ENCODE results near the gene SLC4A1. TPM values are rescaled to one million over a fixed set of nuclear protein-coding genes. Genes with fewer than 3 reads are reported as not detected.

The SLC4A1 gene
- total RNA-seq = not detected

DNA sequence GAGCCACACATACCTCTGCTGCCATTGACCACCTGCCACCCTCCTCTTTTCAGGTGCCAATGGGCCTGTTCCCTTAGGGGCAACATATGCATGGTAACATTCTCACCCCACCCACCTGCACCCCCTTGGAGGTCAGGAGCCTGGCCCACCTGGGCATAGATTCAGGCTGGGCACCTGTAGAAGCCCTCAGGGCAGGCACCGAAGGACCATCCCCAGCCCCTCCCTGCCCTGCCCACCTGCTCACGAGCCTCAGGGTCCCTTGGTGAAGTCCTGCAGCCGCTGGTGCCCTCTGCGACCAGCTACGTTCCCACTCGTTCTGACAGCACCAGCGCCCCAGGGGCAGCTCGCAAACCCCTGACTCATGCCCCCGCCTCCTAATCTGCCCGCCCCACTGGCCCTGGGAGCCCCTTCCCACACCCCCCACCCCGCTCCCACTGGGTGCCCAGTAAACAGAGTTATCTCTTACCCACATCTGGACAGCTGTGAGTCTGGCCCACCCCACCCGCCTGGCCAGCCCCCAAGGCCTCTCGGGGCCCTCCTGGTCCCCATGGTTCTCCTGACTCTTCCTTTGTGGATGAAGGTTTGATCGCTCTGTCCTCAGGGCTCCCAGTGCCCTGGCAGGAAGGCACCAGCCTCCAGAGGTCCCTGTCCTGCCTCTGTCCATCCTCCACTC, at the start of gene SLC4A1:
Gene SLC4A1 (minus strand): TSS at position 318 of the 673 bp plus-strand sequence. CDS start 5,269 bp downstream, outside the sequence.
- no peaks in the 10 kb centered on the region for H3K36me3 Mint-ChIP-seq
- H3K4me3 Mint-ChIP-seq = no peak within 1 kb of the TSS
- H3K4me1 Mint-ChIP-seq (ENCODE audit: low read depth in 2 of 2) = no peaks in the 10 kb centered on the region
- peak within 1 kb of the TSS in 1 of 2 donors; percentile 5 for H3K27ac Mint-ChIP-seq
- no peaks in the 10 kb centered on the region for H3K9me3 Mint-ChIP-seq
- ATAC-seq (no peak), DNase-seq (ENCODE audit: low spot score) (no peak)
- no peaks in the 10 kb centered on the region for H3K27me3 Mint-ChIP-seq

DNA sequence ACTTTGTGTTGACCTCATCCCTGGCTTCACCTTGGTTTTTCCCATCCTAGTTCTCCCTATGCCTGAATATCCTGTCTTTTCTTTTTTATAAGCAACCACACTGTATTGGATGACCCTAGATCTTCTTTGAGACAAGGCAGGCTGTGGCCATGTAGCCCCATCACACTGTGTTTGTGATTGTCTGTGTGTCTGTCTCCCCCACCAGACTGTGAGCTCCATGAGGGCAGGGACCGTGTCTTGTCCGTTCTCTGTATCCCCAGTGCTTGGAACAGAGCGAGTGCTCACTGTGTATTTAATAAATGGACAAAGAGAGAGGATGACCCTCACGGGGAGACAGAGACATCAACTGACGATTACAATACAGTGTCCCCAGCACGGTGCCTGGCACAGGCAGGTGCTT, 49.6 kb upstream of the SLC4A1 start:
- DNase-seq (ENCODE audit: low spot score) = peak; percentile 8
- no peak for ATAC-seq
- Mint-ChIP-seq H3K9me3 (no peaks in the 10 kb centered on the region), H3K36me3 (peaks cover 4% of the 10 kb centered on the region), H3K4me1 (ENCODE audit: low read depth in 2 of 2) (peaks cover 15 to 16% of the 10 kb centered on the region in 2 donors), H3K4me3 (no peak overlapping the region), H3K27ac (no peak overlapping the region), H3K27me3 (peaks cover 24 to 31% of the 10 kb centered on the region in 2 donors)

DNA sequence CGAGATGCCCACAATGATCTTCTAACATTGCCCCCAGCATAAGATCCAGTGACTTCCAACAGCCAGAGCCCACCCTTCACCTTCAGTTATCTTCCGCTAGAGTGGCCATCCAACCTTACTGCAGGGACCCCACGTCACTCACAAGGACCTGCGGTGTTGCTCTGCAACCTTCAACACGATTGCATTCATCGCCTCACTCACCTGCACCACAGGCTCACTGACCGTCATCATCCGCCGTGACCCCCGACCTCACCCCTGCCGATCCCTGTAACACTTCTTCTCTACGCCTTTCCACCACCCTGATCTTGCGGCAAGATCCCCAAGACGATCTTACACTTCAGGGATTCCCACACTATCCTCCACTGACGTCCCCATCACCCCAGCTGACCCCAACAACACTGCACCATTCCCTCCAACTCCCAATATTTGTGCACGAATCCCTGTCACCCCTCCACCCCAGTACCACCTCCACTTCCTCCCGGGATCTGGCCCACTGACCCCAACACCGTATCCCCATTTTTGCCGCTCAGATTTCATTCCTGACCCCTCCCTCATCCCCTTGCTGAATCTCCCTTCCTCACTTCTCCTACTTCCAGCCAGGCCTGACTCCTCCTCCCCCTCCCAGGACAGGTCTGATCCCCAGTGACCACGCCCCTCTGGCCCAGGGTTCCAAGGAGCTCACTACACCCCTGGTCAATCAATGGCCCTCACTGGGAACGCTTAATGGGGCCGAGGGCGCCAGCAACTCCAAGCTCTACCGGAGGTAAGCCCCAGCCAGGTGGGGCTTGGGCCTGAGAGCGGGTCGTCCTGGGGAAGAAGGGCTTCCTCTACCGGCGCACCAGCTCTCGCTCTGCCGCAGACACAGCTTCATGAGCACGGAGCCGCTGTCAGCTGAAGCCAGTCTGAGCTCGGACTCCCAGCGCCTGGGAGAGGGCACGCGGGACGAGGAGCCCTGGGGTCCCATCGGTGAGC, 48.1 kb upstream of the SLC4A1 start:
- no peak overlapping the region for H3K27ac Mint-ChIP-seq
- H3K36me3 Mint-ChIP-seq = peaks cover 4% of the 10 kb centered on the region
- H3K9me3 Mint-ChIP-seq = no peaks in the 10 kb centered on the region
- DNase-seq (ENCODE audit: low spot score) (peak; percentile 59), ATAC-seq (no peak)
- peaks cover 15 to 16% of the 10 kb centered on the region in 2 donors for H3K4me1 Mint-ChIP-seq (ENCODE audit: low read depth in 2 of 2)
- H3K27me3 Mint-ChIP-seq = peaks cover 27 to 31% of the 10 kb centered on the region in 2 donors
- H3K4me3 Mint-ChIP-seq = peak overlapping the region; percentile 82

DNA sequence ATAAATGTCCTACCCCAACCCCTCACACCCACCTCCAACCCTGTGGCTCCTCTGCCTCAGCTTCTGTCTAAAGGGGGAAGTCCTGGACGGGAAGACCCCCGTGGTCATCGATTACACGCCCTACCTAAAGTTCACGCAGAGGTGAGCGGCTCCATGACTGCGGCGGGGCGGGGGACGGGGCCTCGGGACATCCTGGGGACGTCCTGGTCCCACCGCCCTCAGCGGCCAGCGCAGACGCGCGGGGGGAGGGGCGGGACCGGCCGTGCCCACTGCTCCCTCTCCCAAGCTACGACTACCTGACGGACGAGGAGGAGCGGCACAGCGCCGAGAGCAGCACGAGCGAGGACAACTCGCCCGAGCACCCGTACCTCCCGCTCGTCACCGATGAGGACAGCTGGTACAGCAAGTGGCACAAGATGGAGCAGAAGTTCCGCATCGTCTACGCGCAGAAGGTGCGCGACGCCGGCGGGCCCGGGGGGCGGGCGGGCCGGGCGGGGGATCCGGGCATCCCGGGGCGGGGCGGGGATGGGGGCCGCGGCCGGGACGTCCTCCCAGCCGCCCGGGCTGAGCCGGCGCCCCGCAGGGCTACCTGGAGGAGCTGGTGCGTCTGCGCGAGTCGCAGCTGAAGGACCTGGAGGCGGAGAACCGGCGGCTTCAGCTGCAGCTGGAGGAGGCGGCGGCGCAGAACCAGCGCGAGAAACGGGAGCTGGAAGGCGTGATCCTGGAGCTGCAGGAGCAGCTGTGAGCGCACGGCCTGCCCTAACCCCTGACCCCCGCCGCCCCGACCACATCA, 47.1 kb upstream of the SLC4A1 start:
- Mint-ChIP-seq H3K9me3 (no peaks in the 10 kb centered on the region), H3K27me3 (peaks cover 27 to 31% of the 10 kb centered on the region in 2 donors), H3K4me1 (ENCODE audit: low read depth in 2 of 2) (peaks cover 15 to 17% of the 10 kb centered on the region in 2 donors), H3K36me3 (peaks cover 4% of the 10 kb centered on the region), H3K4me3 (peak overlapping the region; percentile 82), H3K27ac (no peak overlapping the region)
- peak; percentile 25 to 45 for ATAC-seq
- DNase-seq (ENCODE audit: low spot score) = peak; percentile 58

DNA sequence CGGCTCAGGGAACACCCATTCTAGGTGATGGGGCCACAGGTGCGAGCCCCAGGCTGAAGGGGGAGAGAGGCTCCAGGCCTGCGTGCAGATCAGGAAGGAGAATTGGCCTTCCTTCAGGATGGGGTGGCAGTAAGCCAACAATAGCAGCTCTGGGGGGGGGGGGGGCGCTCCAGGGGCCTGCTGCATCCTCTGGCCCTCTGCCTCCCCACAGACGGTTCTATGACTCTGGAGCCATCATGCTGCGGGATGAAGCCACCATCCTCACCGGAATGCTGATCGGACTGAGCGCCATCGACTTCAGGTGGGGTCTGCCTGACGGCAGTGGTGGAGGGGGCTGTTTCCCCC, 46.6 kb upstream of the SLC4A1 start:
- H3K4me3 Mint-ChIP-seq = no peak overlapping the region
- no peaks in the 10 kb centered on the region for H3K9me3 Mint-ChIP-seq
- no peak overlapping the region for H3K27ac Mint-ChIP-seq
- peaks cover 21% of the 10 kb centered on the region in 2 donors for H3K4me1 Mint-ChIP-seq (ENCODE audit: low read depth in 2 of 2)
- H3K36me3 Mint-ChIP-seq = peaks cover 3% of the 10 kb centered on the region
- H3K27me3 Mint-ChIP-seq = peaks cover 30 to 31% of the 10 kb centered on the region in 2 donors
- no peak for ATAC-seq
- DNase-seq (ENCODE audit: low spot score) = no peak

DNA sequence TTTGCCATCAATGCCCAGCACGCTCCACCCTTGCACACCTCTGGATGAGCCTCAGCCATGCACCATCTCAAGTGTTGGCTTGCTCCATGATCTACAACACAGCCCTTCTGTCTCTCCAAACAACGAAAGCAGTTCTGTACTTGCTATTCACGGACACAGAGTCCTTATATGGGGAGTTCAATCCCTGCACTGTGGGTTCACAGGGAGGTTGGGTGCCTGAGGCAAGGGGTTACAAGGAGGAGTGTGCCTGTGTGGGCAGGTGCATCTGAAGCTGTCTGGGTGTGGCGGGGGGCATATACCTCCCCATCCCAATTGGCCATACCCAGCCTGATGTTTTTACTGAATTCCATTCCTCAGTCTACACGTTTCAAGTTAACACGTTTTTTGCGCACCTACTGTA, 46.1 kb upstream of the SLC4A1 start:
- H3K27ac Mint-ChIP-seq = no peak overlapping the region
- DNase-seq (ENCODE audit: low spot score) = no peak
- no peak overlapping the region for H3K4me3 Mint-ChIP-seq
- H3K27me3 Mint-ChIP-seq = peaks cover 30 to 31% of the 10 kb centered on the region in 2 donors
- H3K36me3 Mint-ChIP-seq = no peaks in the 10 kb centered on the region
- peaks cover 21 to 22% of the 10 kb centered on the region in 2 donors for H3K4me1 Mint-ChIP-seq (ENCODE audit: low read depth in 2 of 2)
- no peak for ATAC-seq
- no peaks in the 10 kb centered on the region for H3K9me3 Mint-ChIP-seq

DNA sequence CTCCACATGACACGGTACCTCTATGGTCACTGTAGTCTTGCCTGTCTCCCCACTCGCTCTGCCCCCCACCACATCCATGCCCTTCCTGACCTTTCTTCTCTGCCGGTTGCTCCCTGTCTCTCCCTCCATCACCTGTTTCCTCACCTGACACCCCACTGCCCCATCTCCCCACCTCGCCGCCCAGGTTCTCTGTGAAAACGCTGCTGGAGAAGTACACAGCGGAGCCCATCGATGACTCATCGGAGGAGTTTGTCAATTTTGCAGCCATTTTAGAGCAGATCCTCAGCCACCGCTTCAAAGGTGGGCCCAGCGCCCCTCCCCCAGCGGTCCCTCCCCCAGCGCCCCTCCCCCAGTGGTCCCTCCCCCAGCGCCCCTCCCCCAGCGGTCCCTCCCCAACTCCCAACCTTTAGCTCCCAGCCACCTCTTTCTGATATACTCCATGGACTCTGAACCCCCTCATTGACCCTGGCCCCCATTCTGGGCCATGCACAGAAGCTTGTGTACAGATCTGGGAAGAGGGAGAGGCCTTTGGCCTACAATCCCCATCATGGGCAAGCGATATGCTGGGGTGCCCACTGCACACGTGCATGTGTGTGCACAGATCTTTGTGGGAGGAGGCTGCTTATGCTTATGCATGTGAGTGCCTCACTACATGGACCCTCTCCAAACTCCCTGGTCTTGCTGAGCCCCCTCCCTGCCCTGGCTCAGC, 44.6 kb upstream of the SLC4A1 start:
- no peak overlapping the region for H3K27ac Mint-ChIP-seq
- ATAC-seq (no peak), DNase-seq (ENCODE audit: low spot score) (no peak)
- H3K9me3 Mint-ChIP-seq = no peaks in the 10 kb centered on the region
- H3K4me1 Mint-ChIP-seq (ENCODE audit: low read depth in 2 of 2) = peaks cover 19 to 21% of the 10 kb centered on the region in 2 donors
- no peaks in the 10 kb centered on the region for H3K36me3 Mint-ChIP-seq
- H3K27me3 Mint-ChIP-seq = peaks cover 29% of the 10 kb centered on the region in 2 donors
- no peak overlapping the region for H3K4me3 Mint-ChIP-seq

DNA sequence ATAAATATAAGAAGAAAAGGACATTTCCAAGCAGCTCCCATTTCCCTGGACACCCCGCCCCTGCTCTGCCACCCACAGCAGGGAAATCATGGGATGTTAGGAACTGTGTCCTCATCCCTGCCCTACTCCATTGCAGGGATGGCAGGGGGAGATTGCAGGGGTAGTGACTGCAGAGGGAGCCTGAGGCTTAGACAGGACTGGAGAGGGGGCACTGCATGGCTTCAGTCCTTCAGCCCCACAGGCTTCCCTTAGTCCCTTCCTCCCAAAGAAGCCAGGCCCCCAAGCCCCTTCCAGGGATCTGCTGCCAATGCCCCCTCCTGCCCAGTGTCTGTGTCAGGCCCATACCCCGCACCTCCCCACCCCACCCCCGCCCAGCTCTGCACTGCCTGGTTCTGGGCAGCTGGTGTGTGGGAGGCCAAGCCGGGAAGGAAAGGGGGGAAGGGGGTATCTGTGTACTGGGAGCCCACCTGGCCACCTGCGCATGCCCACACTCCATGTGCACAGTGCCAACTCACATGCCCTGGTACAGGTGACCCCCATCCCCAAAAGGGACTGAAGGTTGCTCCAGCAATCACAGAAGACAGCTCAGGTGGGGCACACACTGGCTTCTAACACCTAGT, 43.7 kb upstream of the SLC4A1 start:
- Mint-ChIP-seq H3K9me3 (no peaks in the 10 kb centered on the region), H3K36me3 (no peaks in the 10 kb centered on the region), H3K27me3 (peaks cover 31% of the 10 kb centered on the region in 2 donors), H3K4me3 (no peak overlapping the region), H3K4me1 (ENCODE audit: low read depth in 2 of 2) (peaks cover 22 to 23% of the 10 kb centered on the region in 2 donors), H3K27ac (no peak overlapping the region)
- DNase-seq (ENCODE audit: low spot score) (no peak), ATAC-seq (no peak)

DNA sequence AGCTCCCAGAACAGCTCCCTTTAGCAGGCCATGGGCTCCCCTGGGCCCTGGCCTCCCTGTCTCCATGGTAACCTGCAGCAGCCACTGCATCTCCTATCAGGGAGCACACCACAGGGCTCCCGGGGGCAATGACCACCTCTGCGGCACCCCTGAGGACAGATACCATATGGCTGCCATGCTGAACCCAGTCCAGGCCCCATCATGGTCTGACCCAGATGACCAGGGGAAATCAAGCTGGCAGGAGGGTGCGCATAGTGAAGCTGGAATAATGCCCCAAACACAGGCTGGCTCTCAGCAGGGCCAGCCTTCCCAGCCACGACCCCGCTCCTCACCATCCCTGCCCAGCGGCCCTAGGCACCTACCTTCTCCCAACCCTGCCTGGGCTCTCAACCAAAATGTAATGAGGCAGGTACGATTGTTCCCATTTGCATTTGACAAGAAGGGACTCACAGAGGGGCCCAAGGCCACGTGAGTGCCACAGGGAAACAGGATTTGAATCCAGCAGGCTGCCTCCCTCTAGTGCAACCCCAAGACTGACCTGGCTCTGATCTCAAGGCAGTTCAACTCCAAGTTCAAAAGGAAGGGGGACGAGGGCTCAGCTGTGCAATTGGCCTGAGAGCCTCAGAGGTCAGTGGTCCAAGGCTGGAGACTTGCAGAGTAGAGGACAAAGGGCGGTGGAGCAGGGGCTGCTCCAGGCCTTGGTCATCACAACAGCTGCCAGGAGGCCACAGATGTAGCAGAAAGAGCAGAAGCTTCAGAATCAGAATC, 42.9 kb upstream of the SLC4A1 start:
- no peaks in the 10 kb centered on the region for H3K36me3 Mint-ChIP-seq
- H3K4me1 Mint-ChIP-seq (ENCODE audit: low read depth in 2 of 2) = peaks cover 17 to 21% of the 10 kb centered on the region in 2 donors
- H3K27ac Mint-ChIP-seq = no peak overlapping the region
- no peak overlapping the region for H3K4me3 Mint-ChIP-seq
- H3K27me3 Mint-ChIP-seq = peaks cover 26 to 30% of the 10 kb centered on the region in 2 donors
- DNase-seq (ENCODE audit: low spot score) = no peak
- no peak for ATAC-seq
- H3K9me3 Mint-ChIP-seq = no peaks in the 10 kb centered on the region

DNA sequence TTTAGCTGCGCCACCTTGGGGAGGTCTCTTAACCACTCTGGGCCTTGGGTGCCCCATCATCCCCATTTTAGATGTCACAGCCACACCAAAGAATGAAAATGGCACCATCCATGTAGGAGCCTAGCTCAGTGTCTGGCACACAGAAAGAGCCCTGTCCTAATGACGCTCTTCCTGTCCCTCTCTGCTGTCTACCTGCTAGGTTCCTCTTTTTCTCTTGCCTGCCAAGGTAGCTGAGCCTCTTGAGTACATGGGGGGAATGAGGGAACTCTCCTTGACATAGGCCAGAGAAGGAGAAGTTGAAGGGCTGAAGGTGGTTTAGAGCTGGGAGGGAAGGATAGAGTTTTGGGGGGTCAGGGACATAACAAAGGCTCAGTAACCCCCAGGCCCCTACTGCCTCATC, 42.3 kb upstream of the SLC4A1 start:
- H3K36me3 Mint-ChIP-seq = no peaks in the 10 kb centered on the region
- H3K4me3 Mint-ChIP-seq = peak overlapping the region; percentile 50
- ATAC-seq = no peak
- peaks cover 21 to 25% of the 10 kb centered on the region in 2 donors for H3K27me3 Mint-ChIP-seq
- H3K9me3 Mint-ChIP-seq = no peaks in the 10 kb centered on the region
- H3K27ac Mint-ChIP-seq = no peak overlapping the region
- no peak for DNase-seq (ENCODE audit: low spot score)
- peaks cover 13 to 15% of the 10 kb centered on the region in 2 donors for H3K4me1 Mint-ChIP-seq (ENCODE audit: low read depth in 2 of 2)

DNA sequence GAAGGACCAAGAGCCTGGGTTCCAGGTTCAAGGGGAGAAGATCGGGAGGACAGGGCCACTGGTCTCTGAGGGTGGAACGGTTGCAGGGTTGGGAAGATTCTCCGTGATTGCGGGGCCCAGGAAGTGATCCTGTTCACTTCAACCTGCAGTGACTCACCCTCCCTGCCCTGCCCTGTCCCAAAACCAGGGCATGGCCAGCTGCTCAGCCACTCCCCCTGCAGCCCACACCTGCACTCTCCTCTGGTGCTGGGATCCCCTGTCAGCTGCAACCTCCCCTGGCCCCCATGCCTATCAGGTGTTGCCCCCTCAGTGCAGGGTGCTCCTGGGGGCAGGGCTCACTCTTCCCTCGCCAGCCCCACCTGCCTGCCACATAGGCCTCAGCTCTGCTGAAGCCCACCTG, 41.5 kb upstream of the SLC4A1 start:
- no peak overlapping the region for H3K27ac Mint-ChIP-seq
- ATAC-seq = no peak
- H3K9me3 Mint-ChIP-seq = no peaks in the 10 kb centered on the region
- DNase-seq (ENCODE audit: low spot score) = no peak
- peak overlapping the region; percentile 50 for H3K4me3 Mint-ChIP-seq
- H3K4me1 Mint-ChIP-seq (ENCODE audit: low read depth in 2 of 2) = peaks cover 13 to 15% of the 10 kb centered on the region in 2 donors
- no peaks in the 10 kb centered on the region for H3K36me3 Mint-ChIP-seq
- H3K27me3 Mint-ChIP-seq = peaks cover 26 to 32% of the 10 kb centered on the region in 2 donors

DNA sequence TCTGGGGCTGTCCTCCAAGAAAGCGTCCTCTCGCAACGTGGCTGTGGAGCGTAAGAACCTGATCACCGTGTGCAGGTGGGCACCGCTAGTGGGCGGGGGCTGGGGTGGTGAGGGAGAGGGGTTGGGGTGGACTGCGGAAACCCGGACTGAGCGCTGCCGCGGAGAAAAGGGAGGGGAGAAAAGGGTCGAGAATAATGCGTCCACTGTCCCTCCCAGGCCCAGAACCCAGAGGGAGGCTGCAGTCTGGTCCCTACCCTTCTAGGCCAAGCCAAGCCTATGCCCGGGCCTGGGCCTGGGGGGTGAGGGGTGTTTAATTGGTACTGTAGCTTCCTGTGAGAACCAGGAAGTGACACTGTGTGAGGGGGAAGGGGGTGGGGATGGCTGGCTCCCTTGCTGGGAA, 40.9 kb upstream of the SLC4A1 start:
- no peak for ATAC-seq
- no peaks in the 10 kb centered on the region for H3K36me3 Mint-ChIP-seq
- peaks cover 24 to 26% of the 10 kb centered on the region in 2 donors for H3K27me3 Mint-ChIP-seq
- DNase-seq (ENCODE audit: low spot score) = no peak
- no peaks in the 10 kb centered on the region for H3K9me3 Mint-ChIP-seq
- H3K27ac Mint-ChIP-seq = no peak overlapping the region
- peaks cover 16 to 18% of the 10 kb centered on the region in 2 donors for H3K4me1 Mint-ChIP-seq (ENCODE audit: low read depth in 2 of 2)
- no peak overlapping the region for H3K4me3 Mint-ChIP-seq
